HG03342 (cell line): ENCODE measurements around the gene ANKRD50.

Experiments
- ATAC-seq: cut with Tn5 transposase; IDR thresholded peaks from one replicate; pipeline ENCODE4 v1.9.1; 2021; ENCODE audit warnings: mild to moderate bottlenecking, moderate library complexity; ENCODE audit not compliant: unreplicated experiment

ANKRD50 gene

GRCh38 chr4:124640022-124640730, 72.4 kb downstream of the ANKRD50 start:
- no peak for ATAC-seq

DNA sequence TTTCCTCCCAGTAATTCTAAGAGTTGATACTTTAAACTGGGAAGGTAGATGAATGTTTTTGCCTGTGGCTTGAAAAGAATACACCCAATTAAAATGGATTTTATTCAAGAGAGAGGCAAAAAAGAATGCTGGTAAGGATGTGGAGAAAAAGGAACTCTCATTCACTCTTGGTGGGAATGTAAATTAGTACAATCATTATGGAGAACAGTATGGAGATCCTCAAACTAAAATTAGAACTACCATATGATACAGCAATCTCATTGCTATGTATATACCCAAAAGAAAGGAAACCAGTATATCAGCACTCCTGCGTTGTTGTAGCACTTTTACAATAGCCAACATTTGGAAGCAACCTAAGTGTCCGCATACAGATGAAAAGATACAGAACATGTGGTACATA, 75.2 kb downstream of the ANKRD50 start:
- ATAC-seq, result no peak

DNA sequence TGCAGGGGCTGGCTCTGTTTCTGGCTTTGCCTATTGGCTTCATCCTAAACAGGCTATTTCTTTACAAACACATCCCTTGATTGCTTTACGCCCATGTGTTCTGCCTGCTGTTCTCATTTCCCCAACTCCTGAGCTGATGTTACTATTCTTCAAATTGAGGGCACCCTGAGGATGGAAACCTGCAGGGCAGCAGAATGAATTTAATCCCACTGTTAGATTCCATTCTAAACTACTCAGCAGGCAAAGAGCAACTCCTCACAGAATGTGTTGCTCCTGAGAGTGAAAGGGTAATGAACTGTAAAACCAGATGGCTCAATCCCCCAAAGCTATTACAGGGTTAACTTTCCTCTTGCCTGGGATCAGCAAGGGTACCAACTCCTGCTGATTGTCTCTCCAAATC, 75.7 kb downstream of the ANKRD50 start:
- no peak for ATAC-seq

DNA sequence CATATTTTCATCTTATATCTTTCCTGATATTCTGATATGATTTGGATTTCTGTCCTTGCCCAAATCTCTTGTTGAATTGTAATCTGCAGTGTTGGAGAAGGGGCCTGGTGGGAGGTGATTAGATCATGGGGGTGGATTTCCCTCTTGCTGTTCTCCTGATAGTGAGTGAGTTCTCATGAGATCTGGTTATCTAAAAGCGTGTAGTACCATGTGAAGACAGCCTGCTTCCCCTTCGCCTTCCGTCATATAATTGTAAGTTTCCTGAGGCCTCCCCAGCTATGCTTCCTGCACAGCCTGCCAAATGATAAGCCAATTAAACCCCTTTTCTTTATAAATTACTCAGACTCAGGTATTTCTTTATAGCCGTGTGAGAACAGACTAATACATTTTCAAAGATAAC, 77.2 kb downstream of the ANKRD50 start:
- no peak for ATAC-seq

GRCh38 chr4:124633285-124633941, 79.1 kb downstream of the ANKRD50 start:
- no peak for ATAC-seq

- no peak for ATAC-seq
These were observed 80.1 kb downstream of the ANKRD50 start for GRCh38 chr4:124632439-124632838.

GRCh38 chr4:124631760-124632159, 80.8 kb downstream of the ANKRD50 start:
- peak; percentile 98 for ATAC-seq

DNA sequence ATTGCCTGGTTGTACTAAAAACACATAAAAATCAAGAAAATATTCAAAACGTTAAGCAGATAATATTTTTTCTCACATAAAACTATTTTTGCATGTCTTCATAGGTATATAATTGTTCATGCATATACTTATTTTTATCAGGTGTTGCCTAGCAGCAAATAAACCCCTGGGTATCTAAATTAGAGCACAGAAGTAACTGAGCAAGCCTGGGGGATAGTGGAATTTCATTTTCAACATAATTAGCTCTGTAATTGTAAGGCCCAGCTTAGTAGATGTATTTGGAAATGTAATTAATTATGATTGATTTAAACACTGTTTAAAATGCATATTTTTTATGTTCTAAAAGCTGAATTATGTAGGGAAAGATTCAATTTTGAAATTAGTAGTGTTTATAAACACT, 82.9 kb downstream of the ANKRD50 start:
- ATAC-seq, result no peak
